ENCODE results near the gene DIP2C.
"Not testable (repeated sequence)": the region's sequence is repeated elsewhere in the genome, so short reads cannot be mapped to it uniquely, and the experiment has no call there.

DIP2C gene

GRCh38 chr10:436013-436697 lies 253.3 kb downstream of the DIP2C start:
- TF ChIP-seq ARNT (IDR thresholded peaks at IDR 0.05) (no peak), LEF1 (IDR thresholded peaks at IDR 0.05; ENCODE audit: borderline replicate concordance) (no peak), ELF4 (IDR thresholded peaks at IDR 0.05) (no peak), TARDBP (IDR thresholded peaks at IDR 0.05) (no peak), FOXA1 (IDR thresholded peaks at IDR 0.05) (no peak), BHLHE40 (IDR thresholded peaks at IDR 0.05; ENCODE audit: borderline replicate concordance) (no peak), NFRKB (IDR thresholded peaks at IDR 0.05) (no peak), L3MBTL2 (conservative IDR thresholded peaks at IDR 0.05) (no peak), FOXK2 (IDR thresholded peaks at IDR 0.05) (no peak), SUZ12 (IDR thresholded peaks at IDR 0.05) (no peak), HDGF (IDR thresholded peaks at IDR 0.05; ENCODE audit: borderline replicate concordance) (no peak), ZNF384 (IDR thresholded peaks at IDR 0.05) (no peak), FOXM1 (IDR thresholded peaks at IDR 0.05; ENCODE audit: borderline replicate concordance) (no peak), CTBP1 (IDR thresholded peaks at IDR 0.05; ENCODE audit: borderline replicate concordance) (no peak), PKNOX1 (IDR thresholded peaks at IDR 0.05) (no peak), SP1 (IDR thresholded peaks at IDR 0.05) (no peak)
- ChIA-PET CTCF (no interaction called here), POLR2A (interaction anchor here (0.7 kb wide), 1 partner anchor 15 kb away, joined by 3 read pairs; no protein-coding TSS in a partner anchor)
- no peak for DNase-seq (ENCODE audit: extremely low spot score)

- CTCF ChIA-PET: no interaction called here
- TF ChIP-seq HDGF (IDR thresholded peaks at IDR 0.05; ENCODE audit: borderline replicate concordance) (no peak), BHLHE40 (IDR thresholded peaks at IDR 0.05; ENCODE audit: borderline replicate concordance) (no peak), ELF4 (IDR thresholded peaks at IDR 0.05) (no peak), FOXK2 (IDR thresholded peaks at IDR 0.05) (no peak), FOXA1 (IDR thresholded peaks at IDR 0.05) (no peak), NFRKB (IDR thresholded peaks at IDR 0.05) (no peak), L3MBTL2 (conservative IDR thresholded peaks at IDR 0.05) (no peak), CTBP1 (IDR thresholded peaks at IDR 0.05; ENCODE audit: borderline replicate concordance) (no peak), SP1 (IDR thresholded peaks at IDR 0.05) (no peak), ZNF384 (IDR thresholded peaks at IDR 0.05) (no peak), PKNOX1 (IDR thresholded peaks at IDR 0.05) (no peak), LEF1 (IDR thresholded peaks at IDR 0.05; ENCODE audit: borderline replicate concordance) (no peak), ARNT (IDR thresholded peaks at IDR 0.05) (no peak)
- no peak for DNase-seq (ENCODE audit: extremely low spot score)
- POLR2A ChIA-PET: no interaction called here
Observed at GRCh38 chr10:435397-435796, 254.1 kb downstream of the DIP2C start.

GRCh38 chr10:429696-430095 lies 259.8 kb downstream of the DIP2C start:
- no peak for DNase-seq (ENCODE audit: extremely low spot score)
- no peak for TF ChIP-seq PKNOX1 (IDR thresholded peaks at IDR 0.05)
- TF ChIP-seq ARNT (IDR thresholded peaks at IDR 0.05): no peak
- TF ChIP-seq TARDBP (IDR thresholded peaks at IDR 0.05): no peak
- no peak for TF ChIP-seq FOXA1 (IDR thresholded peaks at IDR 0.05)
- POLR2A ChIA-PET: no interaction called here
- CTCF ChIA-PET: no interaction called here

GRCh38 chr10:427761-428519 lies 261.5 kb downstream of the DIP2C start:
- ChIA-PET CTCF (no interaction called here), POLR2A (no interaction called here)
- no peak for DNase-seq (ENCODE audit: extremely low spot score)
- TF ChIP-seq TARDBP (IDR thresholded peaks at IDR 0.05) (no peak), NFRKB (IDR thresholded peaks at IDR 0.05) (no peak), ELF4 (IDR thresholded peaks at IDR 0.05) (no peak), FOXK2 (IDR thresholded peaks at IDR 0.05) (no peak), SUZ12 (IDR thresholded peaks at IDR 0.05) (no peak), FOXM1 (IDR thresholded peaks at IDR 0.05; ENCODE audit: borderline replicate concordance) (no peak), L3MBTL2 (conservative IDR thresholded peaks at IDR 0.05) (no peak), CTBP1 (IDR thresholded peaks at IDR 0.05; ENCODE audit: borderline replicate concordance) (no peak)

- DNase-seq (ENCODE audit: extremely low spot score); CTCF ChIA-PET; POLR2A ChIA-PET: not testable (repeated sequence)
Observed at GRCh38 chr10:425365-425764, 264.1 kb downstream of the DIP2C start.

- CTCF ChIA-PET; POLR2A ChIA-PET; DNase-seq (ENCODE audit: extremely low spot score): not testable (repeated sequence)
Observed at GRCh38 chr10:424724-425123, 264.7 kb downstream of the DIP2C start.

GRCh38 chr10:423178-423577 lies 266.3 kb downstream of the DIP2C start:
- CTCF ChIA-PET: no interaction called here
- TF ChIP-seq ZNF384 (IDR thresholded peaks at IDR 0.05) (no peak), BHLHE40 (IDR thresholded peaks at IDR 0.05; ENCODE audit: borderline replicate concordance) (no peak), FOXA1 (IDR thresholded peaks at IDR 0.05) (no peak), FOXK2 (IDR thresholded peaks at IDR 0.05) (no peak), ARNT (IDR thresholded peaks at IDR 0.05) (no peak), LEF1 (IDR thresholded peaks at IDR 0.05; ENCODE audit: borderline replicate concordance) (no peak), ELF4 (IDR thresholded peaks at IDR 0.05) (no peak), CTBP1 (IDR thresholded peaks at IDR 0.05; ENCODE audit: borderline replicate concordance) (no peak), FOXM1 (IDR thresholded peaks at IDR 0.05; ENCODE audit: borderline replicate concordance) (no peak), TARDBP (IDR thresholded peaks at IDR 0.05) (no peak), NFRKB (IDR thresholded peaks at IDR 0.05) (no peak), HDGF (IDR thresholded peaks at IDR 0.05; ENCODE audit: borderline replicate concordance) (no peak)
- POLR2A ChIA-PET: no interaction called here
- no peak for DNase-seq (ENCODE audit: extremely low spot score)

Data from HEK293T (cell line).